Measurements from ENCODE around the gene POMGNT2.

The POMGNT2 gene

GRCh38 chr3:43043071-43043766 is 62.7 kb downstream of the POMGNT2 start:
- DNase-seq = no peak

GRCh38 chr3:43041517-43041916 is 64.4 kb downstream of the POMGNT2 start:
- no peak for DNase-seq

GRCh38 chr3:43038010-43038409 is 67.9 kb downstream of the POMGNT2 start:
- no peak for DNase-seq

GRCh38 chr3:43036621-43037423 is 69.1 kb downstream of the POMGNT2 start:
- DNase-seq = no peak

GRCh38 chr3:43035801-43036365 is 70.0 kb downstream of the POMGNT2 start:
- DNase-seq = no peak

GRCh38 chr3:43034911-43035310 is 71.0 kb downstream of the POMGNT2 start:
- DNase-seq = no peak

- DNase-seq = no peak
Measured at GRCh38 chr3:43034200-43034599, 71.7 kb downstream of the POMGNT2 start.

- no peak for DNase-seq
Measured at GRCh38 chr3:43032646-43033628, 72.9 kb downstream of the POMGNT2 start.

GRCh38 chr3:43031889-43032545 is 73.9 kb downstream of the POMGNT2 start:
- no peak for DNase-seq

- DNase-seq = no peak
Measured at GRCh38 chr3:43031485-43031884, 74.4 kb downstream of the POMGNT2 start.

GRCh38 chr3:43030162-43030935 is 75.5 kb downstream of the POMGNT2 start:
- DNase-seq = no peak

Measured in DMS53 (cell line).